Right renal cortex interstitium (tissue), 3 donors: ENCODE results near the gene SLC66A2. TPM values are rescaled to one million over a fixed set of nuclear protein-coding genes. Genes with fewer than 3 reads are reported as not detected.
"Not testable (repeated sequence)": the region's sequence is repeated elsewhere in the genome, so short reads cannot be mapped to it uniquely, and the experiment has no call there.

Experiments used
- DNase-seq, 3 donors: peaks; one replicate each; pipeline ENCODE4 v3.0.0-alpha.2; 2013; ENCODE audit warnings: low read depth in 3 of 3, low spot score in 2 of 3
- polyA plus RNA-seq, 3 donors: library from polyadenylated mRNA; unstranded; fragments of 120-200 nt; gene quantifications; one replicate each; pipeline ENCODE4 v1.2.1, GENCODE V29; 2013; ENCODE audit not compliant: insufficient read length in 3 of 3

SLC66A2 gene
- 10 to 100 TPM; 18.2 to 20.8 (median 20.3) TPM for polyA plus RNA-seq

GRCh38 chr18:79951545-79952455 is at the start of gene SLC66A2:
SLC66A2 (minus strand) TSS chr18:79951653; CDS start chr18:79950926, 727 bp downstream.
- peak in 1 of 3 donors; percentile 78 for DNase-seq

GRCh38 chr18:80000877-80001276 is 49.4 kb upstream of the SLC66A2 start:
- DNase-seq = no peak

GRCh38 chr18:79999701-80000100 is 48.2 kb upstream of the SLC66A2 start:
- not testable (repeated sequence) for DNase-seq

- DNase-seq = no peak
Measured at GRCh38 chr18:79991494-79991893, 40.0 kb upstream of the SLC66A2 start.

- DNase-seq = no peak
Measured at GRCh38 chr18:79989195-79989497, 37.7 kb upstream of the SLC66A2 start.

- DNase-seq = peak; percentile 48 to 75 (median 59)
Measured at GRCh38 chr18:79988451-79989194, 37.2 kb upstream of the SLC66A2 start, which contains the start of gene TXNL4A. TXNL4A (minus strand) TSS chr18:79988563; CDS start chr18:79988392, 171 bp downstream.

- DNase-seq = peak; percentile 31 to 41 (median 36)
Measured at GRCh38 chr18:79988071-79988450, 36.6 kb upstream of the SLC66A2 start.

GRCh38 chr18:79987566-79987965 is 36.1 kb upstream of the SLC66A2 start:
- no peak for DNase-seq

GRCh38 chr18:79986726-79987125 is 35.3 kb upstream of the SLC66A2 start:
- DNase-seq = no peak

GRCh38 chr18:79985172-79985571 is 33.7 kb upstream of the SLC66A2 start:
- DNase-seq = no peak

- no peak for DNase-seq
Measured at GRCh38 chr18:79983793-79984192, 32.3 kb upstream of the SLC66A2 start.

GRCh38 chr18:79983253-79983652 is 31.8 kb upstream of the SLC66A2 start:
- no peak for DNase-seq

GRCh38 chr18:79982736-79983135 is 31.3 kb upstream of the SLC66A2 start:
- no peak for DNase-seq

- no peak for DNase-seq
Measured at GRCh38 chr18:79980585-79980984, 29.1 kb upstream of the SLC66A2 start.

- DNase-seq = no peak
Measured at GRCh38 chr18:79979843-79980242, 28.4 kb upstream of the SLC66A2 start.

- DNase-seq = no peak
Measured at GRCh38 chr18:79975985-79976680, 24.7 kb upstream of the SLC66A2 start.

GRCh38 chr18:79975043-79975442 is 23.6 kb upstream of the SLC66A2 start:
- DNase-seq = no peak

- no peak for DNase-seq
Measured at GRCh38 chr18:79974025-79974654, 22.7 kb upstream of the SLC66A2 start.

GRCh38 chr18:79973517-79973916 is 22.1 kb upstream of the SLC66A2 start:
- no peak for DNase-seq

- DNase-seq = no peak
Measured at GRCh38 chr18:79972720-79973119, 21.3 kb upstream of the SLC66A2 start.

GRCh38 chr18:79971986-79972385 is 20.5 kb upstream of the SLC66A2 start:
- no peak for DNase-seq
